ENCODE measurements around the gene ZNF74.
"Not testable (repeated sequence)": the region's sequence is repeated elsewhere in the genome, so short reads cannot be mapped to it uniquely, and the experiment has no call there.

The ZNF74 gene

GRCh38 chr22:20415241-20415640, 21.3 kb downstream of the ZNF74 start:
- not testable (repeated sequence) for H3K9me3 Mint-ChIP-seq; H3K27me3 Mint-ChIP-seq; H3K36me3 Mint-ChIP-seq (ENCODE audit: low read depth); H3K4me3 Mint-ChIP-seq; H3K4me1 Mint-ChIP-seq (ENCODE audit: low read depth); H3K27ac Mint-ChIP-seq

DNA sequence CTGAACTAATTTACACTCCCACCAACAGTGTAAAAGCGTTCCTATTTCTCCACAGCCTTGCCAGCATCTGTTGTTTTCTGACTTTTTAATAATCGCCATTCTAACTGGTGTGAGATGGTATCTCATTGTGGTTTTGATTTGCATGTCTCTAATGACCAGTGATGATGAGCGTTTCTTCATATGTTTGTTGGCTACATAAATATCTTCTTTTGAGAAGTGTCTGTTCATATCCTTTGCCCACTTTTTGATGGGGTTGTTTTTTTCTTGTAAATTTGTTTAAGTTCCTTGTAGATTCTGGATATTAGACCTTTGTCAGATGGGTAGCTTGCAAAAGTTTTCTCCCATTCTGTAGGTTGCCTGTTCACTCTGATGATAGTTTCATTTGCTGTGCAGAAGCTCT, 21.7 kb downstream of the ZNF74 start:
- H3K9me3 Mint-ChIP-seq; H3K4me3 Mint-ChIP-seq; H3K36me3 Mint-ChIP-seq (ENCODE audit: low read depth); H3K27me3 Mint-ChIP-seq; H3K27ac Mint-ChIP-seq; H3K4me1 Mint-ChIP-seq (ENCODE audit: low read depth): not testable (repeated sequence)

DNA sequence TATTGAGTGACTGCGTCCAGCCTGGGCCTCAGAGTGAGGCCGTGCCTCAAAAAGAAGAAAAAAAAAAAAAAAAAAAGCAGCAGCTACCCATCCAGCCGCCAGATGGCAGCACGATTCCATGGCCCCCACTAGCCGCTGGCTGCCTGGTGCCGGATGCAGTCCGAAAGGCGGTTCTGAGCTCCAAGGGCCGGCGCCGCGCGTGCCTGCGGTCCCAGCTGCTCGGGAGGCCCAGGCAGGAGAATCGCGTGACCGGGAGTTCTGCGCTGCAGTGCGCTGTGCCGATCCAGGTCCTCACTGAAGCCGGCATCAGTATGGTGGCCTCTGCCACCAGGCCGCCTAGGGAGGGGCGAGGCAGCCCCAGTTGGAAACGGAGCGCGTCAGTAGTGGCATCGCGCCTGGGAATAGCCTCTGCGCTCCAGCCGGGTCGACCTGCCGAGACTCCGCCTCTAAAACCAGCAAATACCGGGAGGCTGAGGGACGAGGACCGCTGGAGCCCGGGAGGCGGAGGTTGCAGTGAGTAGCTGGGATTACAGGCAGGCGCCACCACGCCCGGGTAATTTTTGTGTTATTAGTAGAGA, 24.3 kb downstream of the ZNF74 start:
- Mint-ChIP-seq H3K27me3 (no peaks in the 10 kb centered on the region), H3K4me3 (no peak overlapping the region), H3K4me1 (ENCODE audit: low read depth) (no peaks in the 10 kb centered on the region), H3K36me3 (ENCODE audit: low read depth) (no peaks in the 10 kb centered on the region), H3K9me3 (no peaks in the 10 kb centered on the region), H3K27ac (no peak overlapping the region)

GRCh38 chr22:20419664-20419951, 25.7 kb downstream of the ZNF74 start:
- H3K36me3 Mint-ChIP-seq (ENCODE audit: low read depth): no peaks in the 10 kb centered on the region
- H3K27ac Mint-ChIP-seq: no peak overlapping the region
- H3K27me3 Mint-ChIP-seq: peaks cover 7% of the 10 kb centered on the region
- no peaks in the 10 kb centered on the region for H3K4me1 Mint-ChIP-seq (ENCODE audit: low read depth)
- no peaks in the 10 kb centered on the region for H3K9me3 Mint-ChIP-seq
- no peak overlapping the region for H3K4me3 Mint-ChIP-seq

DNA sequence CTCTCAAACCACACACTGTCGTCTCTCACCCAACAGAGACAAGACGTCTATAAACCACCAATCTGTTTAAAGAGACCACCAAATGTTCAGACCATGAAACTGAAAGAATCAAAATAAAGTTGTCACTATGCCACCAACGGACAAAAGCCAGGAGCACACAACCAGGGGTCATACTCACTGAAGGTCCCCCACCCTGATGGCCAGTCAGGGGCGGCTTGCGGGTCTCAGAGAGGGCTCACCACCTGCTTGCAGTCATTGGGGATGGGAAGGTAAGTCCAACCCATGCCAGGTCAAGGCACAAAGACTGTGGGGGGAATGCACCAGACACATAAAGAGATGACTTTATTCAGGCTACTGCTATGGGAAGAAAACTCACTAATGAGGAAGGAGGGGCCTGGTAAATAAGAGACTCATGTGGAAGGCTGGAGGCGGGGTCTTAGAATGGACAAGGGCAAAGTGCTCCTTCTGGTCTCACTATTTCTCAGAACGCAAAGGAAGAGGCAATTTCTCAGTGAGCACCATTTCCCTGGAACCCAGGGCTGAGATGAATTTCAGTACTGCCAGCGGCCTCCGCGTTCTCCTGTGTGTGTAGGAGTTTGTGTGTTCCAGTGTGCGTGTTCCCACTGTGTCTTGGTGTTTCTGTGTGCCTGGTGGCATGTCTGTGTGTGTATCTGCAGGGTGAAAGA, 26.3 kb downstream of the ZNF74 start:
- no peak overlapping the region for H3K27ac Mint-ChIP-seq
- no peaks in the 10 kb centered on the region for H3K36me3 Mint-ChIP-seq (ENCODE audit: low read depth)
- no peak overlapping the region for H3K4me3 Mint-ChIP-seq
- H3K4me1 Mint-ChIP-seq (ENCODE audit: low read depth): no peaks in the 10 kb centered on the region
- H3K9me3 Mint-ChIP-seq: no peaks in the 10 kb centered on the region
- H3K27me3 Mint-ChIP-seq: peaks cover 7% of the 10 kb centered on the region

- H3K36me3 Mint-ChIP-seq (ENCODE audit: low read depth): no peaks in the 10 kb centered on the region
- no peak overlapping the region for H3K4me3 Mint-ChIP-seq
- H3K27ac Mint-ChIP-seq: no peak overlapping the region
- no peaks in the 10 kb centered on the region for H3K9me3 Mint-ChIP-seq
- peaks cover 11% of the 10 kb centered on the region for H3K27me3 Mint-ChIP-seq
- no peaks in the 10 kb centered on the region for H3K4me1 Mint-ChIP-seq (ENCODE audit: low read depth)
Measured at GRCh38 chr22:20421507-20421874, 27.5 kb downstream of the ZNF74 start.

- H3K27ac Mint-ChIP-seq: no peak overlapping the region
- peaks cover 18% of the 10 kb centered on the region for H3K27me3 Mint-ChIP-seq
- H3K4me1 Mint-ChIP-seq (ENCODE audit: low read depth): no peaks in the 10 kb centered on the region
- H3K36me3 Mint-ChIP-seq (ENCODE audit: low read depth): no peaks in the 10 kb centered on the region
- H3K9me3 Mint-ChIP-seq: no peaks in the 10 kb centered on the region
- no peak overlapping the region for H3K4me3 Mint-ChIP-seq
Measured at GRCh38 chr22:20422271-20423007, 28.5 kb downstream of the ZNF74 start.

- H3K27ac Mint-ChIP-seq: no peak overlapping the region
- H3K4me1 Mint-ChIP-seq (ENCODE audit: low read depth): no peaks in the 10 kb centered on the region
- no peaks in the 10 kb centered on the region for H3K9me3 Mint-ChIP-seq
- H3K36me3 Mint-ChIP-seq (ENCODE audit: low read depth): no peaks in the 10 kb centered on the region
- peaks cover 21% of the 10 kb centered on the region for H3K27me3 Mint-ChIP-seq
- no peak overlapping the region for H3K4me3 Mint-ChIP-seq
Measured at GRCh38 chr22:20423008-20423905, 29.3 kb downstream of the ZNF74 start.

DNA sequence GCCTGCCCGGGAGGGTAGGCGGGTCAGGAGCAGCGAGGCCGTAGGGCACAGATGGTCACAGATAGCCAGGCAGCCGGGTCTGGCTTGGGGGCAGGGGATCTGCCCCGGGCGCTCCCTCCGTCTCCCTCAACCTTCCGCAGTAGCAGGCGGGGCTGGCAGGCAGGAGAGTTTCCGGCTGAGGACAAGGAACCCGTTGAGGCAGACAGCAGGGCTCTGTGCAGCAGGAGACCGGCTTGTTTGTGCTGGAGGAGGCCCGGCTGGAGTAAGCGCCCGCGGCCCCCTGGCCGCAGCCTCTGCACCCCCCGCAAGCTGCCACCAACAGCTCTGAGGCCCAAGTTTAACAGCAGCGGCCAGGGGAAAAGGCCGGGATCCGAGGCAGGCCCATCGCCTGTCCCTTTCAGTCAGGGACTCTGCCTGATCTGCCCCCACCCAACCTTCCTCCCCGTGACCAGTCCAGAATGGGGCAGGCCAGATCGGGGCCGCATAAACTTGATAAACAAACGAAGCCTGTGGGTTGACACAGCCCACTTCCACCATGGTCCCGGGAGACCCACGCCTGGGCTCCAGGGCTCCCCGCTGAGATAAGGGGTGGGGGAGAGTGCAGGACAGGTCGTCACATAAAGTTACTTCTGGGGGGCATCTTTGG, 30.1 kb downstream of the ZNF74 start:
- peaks cover 24% of the 10 kb centered on the region for H3K27me3 Mint-ChIP-seq
- H3K4me3 Mint-ChIP-seq: no peak overlapping the region
- no peaks in the 10 kb centered on the region for H3K36me3 Mint-ChIP-seq (ENCODE audit: low read depth)
- peaks cover 4% of the 10 kb centered on the region for H3K4me1 Mint-ChIP-seq (ENCODE audit: low read depth)
- no peak overlapping the region for H3K27ac Mint-ChIP-seq
- H3K9me3 Mint-ChIP-seq: no peaks in the 10 kb centered on the region

DNA sequence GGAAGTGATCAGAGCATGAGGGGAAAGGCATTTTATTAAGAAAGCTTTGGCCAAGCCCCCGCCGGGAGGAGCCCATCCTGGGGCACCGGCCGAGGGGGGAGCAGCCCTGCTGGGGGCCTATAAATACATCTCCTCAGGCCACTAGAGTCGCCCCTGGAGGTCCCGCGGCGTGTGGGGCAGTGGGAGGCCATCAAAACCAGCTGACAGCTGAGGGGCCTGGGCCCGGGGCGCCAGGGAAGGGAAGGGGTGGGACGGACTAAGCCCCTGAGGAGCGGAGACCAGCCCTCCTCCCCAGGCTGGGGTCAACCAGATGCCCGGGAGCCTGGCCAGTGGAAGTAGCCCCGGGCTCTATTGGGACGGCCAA, 30.6 kb downstream of the ZNF74 start:
- Mint-ChIP-seq H3K27ac (no peak overlapping the region), H3K27me3 (peaks cover 27% of the 10 kb centered on the region), H3K4me1 (ENCODE audit: low read depth) (peaks cover 8% of the 10 kb centered on the region), H3K9me3 (no peaks in the 10 kb centered on the region), H3K36me3 (ENCODE audit: low read depth) (no peaks in the 10 kb centered on the region), H3K4me3 (no peak overlapping the region)

DNA sequence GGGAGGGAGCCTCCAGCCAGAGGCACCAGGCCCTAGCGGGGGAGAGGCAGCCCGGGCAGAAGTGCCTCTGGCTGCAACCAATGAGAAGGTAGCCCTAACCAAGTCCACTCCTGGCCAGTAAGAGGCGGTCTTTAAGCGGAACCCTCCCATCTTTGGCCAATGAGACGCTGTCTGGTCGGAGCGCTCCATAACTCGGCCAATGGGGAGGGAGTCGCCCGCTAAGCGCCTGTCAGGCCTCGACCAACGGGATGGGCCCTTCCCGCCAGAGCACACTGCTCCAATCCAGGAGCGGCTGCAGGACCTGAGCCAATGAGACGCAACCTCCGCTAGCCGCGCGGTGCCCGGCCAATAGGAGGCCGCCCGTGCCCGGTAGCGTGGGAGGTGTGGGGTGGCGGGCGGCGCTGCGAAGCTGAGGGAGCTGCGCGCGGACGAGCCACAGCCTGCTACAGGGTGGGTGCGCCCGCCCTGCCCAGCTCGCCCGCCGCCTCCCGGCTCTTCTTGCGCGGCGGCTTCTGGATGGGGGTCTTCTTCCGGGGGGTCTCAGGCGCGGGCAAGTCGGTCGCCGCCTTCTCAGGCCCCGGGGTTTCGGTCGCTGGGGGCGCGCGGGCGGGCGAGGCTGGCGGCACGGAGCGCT, 31.1 kb downstream of the ZNF74 start:
- Mint-ChIP-seq H3K36me3 (ENCODE audit: low read depth) (no peaks in the 10 kb centered on the region), H3K4me3 (no peak overlapping the region), H3K4me1 (ENCODE audit: low read depth) (peaks cover 10% of the 10 kb centered on the region), H3K9me3 (no peaks in the 10 kb centered on the region), H3K27ac (no peak overlapping the region), H3K27me3 (peaks cover 27% of the 10 kb centered on the region)

DNA sequence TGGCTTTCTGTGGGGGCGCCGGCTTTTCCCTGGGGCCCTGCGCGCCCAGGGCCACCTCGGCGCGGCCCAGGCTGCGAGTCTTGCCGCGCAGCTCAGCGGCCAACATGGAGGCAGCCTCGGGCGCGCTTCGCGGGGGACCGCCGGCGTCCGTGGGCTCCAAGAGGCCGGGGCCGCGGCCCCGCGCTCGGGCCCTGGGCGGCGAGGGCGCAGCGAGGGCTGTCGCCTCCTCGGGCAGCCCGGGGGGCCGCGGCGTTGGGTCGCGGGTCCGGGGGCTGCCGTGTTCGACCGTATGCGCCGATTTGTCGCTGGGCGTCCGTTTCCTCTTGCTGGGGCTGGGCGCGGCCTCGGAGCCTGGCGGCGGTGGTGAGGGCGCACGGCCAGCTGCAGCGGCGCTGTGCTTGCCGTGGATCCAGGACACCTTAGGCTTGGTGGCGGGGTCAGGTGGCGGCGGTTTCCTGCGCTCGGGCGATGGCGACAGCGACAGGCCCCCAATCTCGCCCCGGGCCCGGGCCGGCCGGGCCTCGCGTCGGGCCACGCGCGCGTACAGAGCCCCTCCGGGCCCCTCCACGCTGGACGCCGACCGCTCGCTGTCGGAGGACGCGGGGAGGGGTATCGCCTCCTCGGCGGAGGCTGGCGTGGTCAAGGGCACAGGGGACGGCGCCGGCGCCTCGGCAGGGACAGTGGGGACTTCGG, 31.8 kb downstream of the ZNF74 start:
- Mint-ChIP-seq H3K4me1 (ENCODE audit: low read depth) (peaks cover 17% of the 10 kb centered on the region), H3K4me3 (no peak overlapping the region), H3K9me3 (no peaks in the 10 kb centered on the region), H3K36me3 (ENCODE audit: low read depth) (no peaks in the 10 kb centered on the region), H3K27me3 (peaks cover 32% of the 10 kb centered on the region), H3K27ac (no peak overlapping the region)

- H3K27me3 Mint-ChIP-seq: peaks cover 35% of the 10 kb centered on the region
- no peaks in the 10 kb centered on the region for H3K36me3 Mint-ChIP-seq (ENCODE audit: low read depth)
Measured at GRCh38 chr22:20426259-20426615, 32.3 kb downstream of the ZNF74 start.

More at GRCh38 chr22:20426259-20426615, 32.3 kb downstream of the ZNF74 start:
- no peak overlapping the region for H3K27ac Mint-ChIP-seq
- H3K4me1 Mint-ChIP-seq (ENCODE audit: low read depth): peaks cover 20% of the 10 kb centered on the region
- no peaks in the 10 kb centered on the region for H3K9me3 Mint-ChIP-seq
- no peak overlapping the region for H3K4me3 Mint-ChIP-seq

All from stimulated activated naive CD8-positive, alpha-beta T cell treated with anti-CD3 and anti-CD28 coated beads, Interleukin-15, Interleukin-2, amounts not matched to agents 100 ng/mL and 50 ng/mL, for 24 hours (primary cell).